SU-DHL-6 (cell line): ENCODE data around the gene AGPS.

ENCODE experiments used
- EZH2phosphoT487 ChIP-seq: fragments of 200-600 bp; sonication (generic), shearing (Covaris generic); conservative IDR thresholded peaks from 2 replicates; pipeline ENCODE4 v1.6.1; 2018; ENCODE audit warnings: mild to moderate bottlenecking, antibody characterized with exemption, low read length, moderate library complexity, mixed read lengths
- TF ChIP-seq, protein P1 (sequence below): fragments of 200-600 bp; sonication (generic); IDR thresholded peaks from one replicate; pipeline ENCODE4 v1.5.1; 2017; ENCODE audit warnings: antibody characterized with exemption, mild to moderate bottlenecking, low read length, moderate library complexity; ENCODE audit not compliant: insufficient read depth, poor library complexity, severe bottlenecking

DNA sequence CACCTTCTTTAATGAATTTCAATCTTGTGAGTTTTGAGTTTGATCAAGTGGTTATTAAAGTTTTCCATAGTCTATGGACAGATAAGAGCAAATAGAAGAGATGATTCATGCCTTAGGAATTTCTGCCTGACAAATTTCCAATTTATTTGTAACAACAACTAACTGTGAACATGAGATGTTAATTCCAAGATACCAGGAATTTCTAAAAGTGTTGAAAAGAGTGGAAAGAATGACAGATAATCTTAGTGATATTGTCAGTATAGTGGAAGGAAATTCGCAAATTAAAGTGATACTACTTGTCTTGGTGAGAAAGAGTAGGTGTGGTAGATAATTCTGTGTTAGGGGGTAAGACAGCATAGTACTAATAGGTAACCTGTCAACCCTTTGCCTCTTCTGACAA, 82.4 kb downstream of the AGPS start:
- TF ChIP-seq, protein P1, sequence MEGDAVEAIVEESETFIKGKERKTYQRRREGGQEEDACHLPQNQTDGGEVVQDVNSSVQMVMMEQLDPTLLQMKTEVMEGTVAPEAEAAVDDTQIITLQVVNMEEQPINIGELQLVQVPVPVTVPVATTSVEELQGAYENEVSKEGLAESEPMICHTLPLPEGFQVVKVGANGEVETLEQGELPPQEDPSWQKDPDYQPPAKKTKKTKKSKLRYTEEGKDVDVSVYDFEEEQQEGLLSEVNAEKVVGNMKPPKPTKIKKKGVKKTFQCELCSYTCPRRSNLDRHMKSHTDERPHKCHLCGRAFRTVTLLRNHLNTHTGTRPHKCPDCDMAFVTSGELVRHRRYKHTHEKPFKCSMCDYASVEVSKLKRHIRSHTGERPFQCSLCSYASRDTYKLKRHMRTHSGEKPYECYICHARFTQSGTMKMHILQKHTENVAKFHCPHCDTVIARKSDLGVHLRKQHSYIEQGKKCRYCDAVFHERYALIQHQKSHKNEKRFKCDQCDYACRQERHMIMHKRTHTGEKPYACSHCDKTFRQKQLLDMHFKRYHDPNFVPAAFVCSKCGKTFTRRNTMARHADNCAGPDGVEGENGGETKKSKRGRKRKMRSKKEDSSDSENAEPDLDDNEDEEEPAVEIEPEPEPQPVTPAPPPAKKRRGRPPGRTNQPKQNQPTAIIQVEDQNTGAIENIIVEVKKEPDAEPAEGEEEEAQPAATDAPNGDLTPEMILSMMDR = no peak
- TF ChIP-seq EZH2phosphoT487 = no peak
